Vagina (tissue), 2 donors: ENCODE results near the gene PKD1. TPM values are rescaled to one million over a fixed set of nuclear protein-coding genes. Genes with fewer than 3 reads are reported as not detected.

Experiments used
- DNase-seq, 2 donors: peaks; one replicate each; pipeline ENCODE4 v3.0.0-alpha.2; 2017; ENCODE audit errors: extremely low spot score in 2 of 2
- H3K27ac ChIP-seq: fragments of 200-600 bp; sonication (generic); one replicate; pipeline ENCODE4 v1.5.1; 2019
- H3K27me3 ChIP-seq: fragments of 200-600 bp; sonication (generic); one replicate; pipeline ENCODE4 v1.5.1; 2019
- H3K36me3 ChIP-seq, 2 donors: fragments of 200-600 bp; sonication (generic); one replicate each; pipeline ENCODE4 v1.5.1; 2017 to 2019
- H3K4me1 ChIP-seq: fragments of 200-600 bp; sonication (generic); one replicate; pipeline ENCODE4 v1.5.1; 2019
- H3K4me3 ChIP-seq, 2 donors: fragments of 200-600 bp; sonication (generic); 1 replicate in 1 of 2; 2 replicates in 1 of 2; pipeline ENCODE4 v1.5.1; 2016 to 2019
- H3K9me3 ChIP-seq: fragments of 200-600 bp; sonication (generic); one replicate; pipeline ENCODE4 v1.5.1; 2019
- POLR2A ChIP-seq, 2 donors: fragments of 450-650 bp; IDR thresholded peaks; one replicate each; pipeline ENCODE4 v1.6.1; 2017; ENCODE audit warnings: antibody characterized with exemption in 2 of 2, mild to moderate bottlenecking in 2 of 2, moderate library complexity in 2 of 2
- POLR2AphosphoS5 ChIP-seq, 2 donors: sonication (generic); formaldehyde crosslinking; IDR thresholded peaks; one replicate each; pipeline ENCODE4 v1.9.0; 2017; ENCODE audit warnings: antibody characterized with exemption in 2 of 2, mild to moderate bottlenecking in 2 of 2, low read depth in 1 of 2; ENCODE audit not compliant: insufficient read depth in 1 of 2
- intact Hi-C: fragments of 100-400 bp; cut with DNase I; formaldehyde crosslinking; loops from one replicate; pipeline ENCODE4 v1.15.1; 2023
- total RNA-seq: library from RNA; depleted of rRNA; stranded (reverse); fragments of >200 nt; gene quantifications from one replicate; pipeline ENCODE4 v1.2.3, GENCODE V29; 2016
- TF ChIP-seq, protein P1 (sequence below), 3 experiments: fragments of 450-650 bp in 2 of 3; fragments of 200-600 bp in 1 of 3; sonication (generic) in 1 of 3; IDR thresholded peaks; one replicate each; pipeline ENCODE4 v1.5.1; 2017 to 2019; ENCODE audit warnings: antibody characterized with exemption in 3 of 3, mild to moderate bottlenecking in 2 of 3, moderate library complexity in 2 of 3

PKD1 gene
- total RNA-seq, 1 donor from 2014 or later, result 153 TPM

DNA sequence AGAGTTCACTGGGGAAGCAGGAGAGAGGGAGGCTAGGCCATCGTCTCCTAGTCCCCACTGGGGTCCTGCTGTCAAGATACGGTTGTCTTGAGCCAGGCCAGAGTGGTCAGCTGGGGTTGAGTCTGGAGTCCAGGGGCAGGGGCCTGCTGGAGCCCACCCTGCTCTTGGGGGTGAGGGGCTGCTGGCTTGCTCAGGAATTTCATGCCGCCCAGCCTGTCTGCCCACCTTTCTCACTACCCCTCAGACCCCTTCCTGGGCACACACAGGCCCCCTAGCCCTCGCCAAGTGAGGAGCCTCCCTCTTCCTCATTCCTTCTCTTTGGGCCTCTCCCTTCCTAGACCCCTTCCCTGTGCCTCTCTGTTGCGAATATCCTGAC lies 21.1 kb upstream of the PKD1 start:
- Histone ChIP-seq H3K4me3 (peak overlapping the region; percentile 69 to 86), H3K4me1 (peaks cover 89% of the 10 kb centered on the region), H3K27ac (peak overlapping the region; percentile 78), H3K27me3 (no peaks in the 10 kb centered on the region), H3K9me3 (no peaks in the 10 kb centered on the region), H3K36me3 (no peaks in the 10 kb centered on the region)
- DNase-seq, result no peak
- TF ChIP-seq POLR2AphosphoS5 (IDR thresholded peaks at IDR 0.05; ENCODE audit: insufficient read depth in 1 of 2, low read depth in 1 of 2) (no peak), POLR2A (IDR thresholded peaks at IDR 0.05) (no peak)
- TF ChIP-seq, protein P1, sequence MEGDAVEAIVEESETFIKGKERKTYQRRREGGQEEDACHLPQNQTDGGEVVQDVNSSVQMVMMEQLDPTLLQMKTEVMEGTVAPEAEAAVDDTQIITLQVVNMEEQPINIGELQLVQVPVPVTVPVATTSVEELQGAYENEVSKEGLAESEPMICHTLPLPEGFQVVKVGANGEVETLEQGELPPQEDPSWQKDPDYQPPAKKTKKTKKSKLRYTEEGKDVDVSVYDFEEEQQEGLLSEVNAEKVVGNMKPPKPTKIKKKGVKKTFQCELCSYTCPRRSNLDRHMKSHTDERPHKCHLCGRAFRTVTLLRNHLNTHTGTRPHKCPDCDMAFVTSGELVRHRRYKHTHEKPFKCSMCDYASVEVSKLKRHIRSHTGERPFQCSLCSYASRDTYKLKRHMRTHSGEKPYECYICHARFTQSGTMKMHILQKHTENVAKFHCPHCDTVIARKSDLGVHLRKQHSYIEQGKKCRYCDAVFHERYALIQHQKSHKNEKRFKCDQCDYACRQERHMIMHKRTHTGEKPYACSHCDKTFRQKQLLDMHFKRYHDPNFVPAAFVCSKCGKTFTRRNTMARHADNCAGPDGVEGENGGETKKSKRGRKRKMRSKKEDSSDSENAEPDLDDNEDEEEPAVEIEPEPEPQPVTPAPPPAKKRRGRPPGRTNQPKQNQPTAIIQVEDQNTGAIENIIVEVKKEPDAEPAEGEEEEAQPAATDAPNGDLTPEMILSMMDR (IDR thresholded peaks at IDR 0.05), result no peak
- intact Hi-C loops, result loop anchor here (10.0 kb wide), 1 partner anchor 358 kb away; the partner anchor contains the start of gene ATP6V0C

DNA sequence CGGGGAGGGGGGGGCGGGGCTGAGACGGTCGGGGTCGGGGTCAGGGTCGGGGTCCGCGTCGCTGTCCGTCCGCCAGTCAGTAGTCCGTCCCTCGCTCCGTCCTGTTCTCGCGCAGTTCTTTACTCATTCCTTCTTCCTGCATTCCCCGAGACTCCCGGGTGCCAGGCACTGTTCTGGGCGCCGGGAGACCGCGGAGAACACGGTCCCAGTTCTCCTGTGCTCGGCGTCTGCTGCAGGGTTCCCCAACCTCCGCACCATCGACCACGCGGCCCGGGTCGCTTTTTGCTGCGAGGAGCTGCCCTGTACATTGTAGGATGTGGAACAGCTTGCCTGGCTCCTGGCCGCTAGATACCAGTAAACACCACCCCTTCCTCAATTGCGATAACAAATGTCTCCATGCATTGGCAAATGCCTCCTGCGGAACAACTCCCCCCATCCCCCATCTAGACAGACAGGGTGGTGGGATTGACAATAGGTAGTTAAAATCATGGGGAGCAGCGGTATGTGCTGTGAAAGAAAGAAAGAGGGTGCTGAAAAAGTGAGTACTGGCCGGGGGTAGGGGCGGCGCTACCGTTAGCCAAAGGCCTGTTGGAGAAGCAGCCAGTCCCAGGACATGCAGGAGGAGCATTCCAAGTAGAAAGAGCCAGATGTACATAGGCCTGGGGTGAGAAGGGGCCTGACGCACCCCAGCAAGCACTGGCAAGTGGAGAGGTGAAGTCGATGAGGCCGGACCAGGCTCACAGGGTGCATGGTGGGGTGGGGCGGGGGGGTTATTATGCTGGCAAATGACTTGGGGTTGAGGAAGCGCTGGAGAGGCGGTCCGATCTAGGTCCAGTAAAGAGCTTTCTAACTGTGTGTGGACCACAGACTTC lies 20.5 kb upstream of the PKD1 start:
- intact Hi-C loops, result loop anchor here (10.0 kb wide), 1 partner anchor 359 kb away; the partner anchor contains the start of gene ATP6V0C

GRCh38 chr16:2155091-2155950 lies 19.6 kb upstream of the PKD1 start, which contains the start of gene TRAF7:
TSS of gene TRAF7 (plus strand) at chr16:2155782. CDS start at chr16:2163921, 8,139 bp downstream.
- peak; percentile 100 for DNase-seq
- TF ChIP-seq POLR2A (IDR thresholded peaks at IDR 0.05) (peak; percentile 84 to 99), POLR2AphosphoS5 (IDR thresholded peaks at IDR 0.05; ENCODE audit: insufficient read depth in 1 of 2, low read depth in 1 of 2) (peak; percentile 99 to 100)
- TF ChIP-seq, protein P1 (IDR thresholded peaks at IDR 0.05), result no peak
- intact Hi-C loops, result loop anchor here (10.0 kb wide), 1 partner anchor 359 kb away; the partner anchor contains the start of gene ATP6V0C
- Histone ChIP-seq H3K4me3 (peak within 1 kb of the TSS; percentile 69 to 90), H3K9me3 (no peaks in the 10 kb centered on the region), H3K4me1 (peaks cover 89% of the 10 kb centered on the region), H3K27me3 (no peaks in the 10 kb centered on the region), H3K36me3 (no peaks in the 10 kb centered on the region), H3K27ac (peak within 1 kb of the TSS; percentile 78)

More for the DNA sequence above, 20.5 kb upstream of the PKD1 start:
- Histone ChIP-seq H3K4me1 (peaks cover 89% of the 10 kb centered on the region), H3K27ac (peak overlapping the region; percentile 78), H3K9me3 (no peaks in the 10 kb centered on the region), H3K27me3 (no peaks in the 10 kb centered on the region), H3K36me3 (no peaks in the 10 kb centered on the region), H3K4me3 (peak overlapping the region; percentile 69 to 86)
- no peak for TF ChIP-seq POLR2AphosphoS5 (IDR thresholded peaks at IDR 0.05; ENCODE audit: insufficient read depth in 1 of 2, low read depth in 1 of 2)
- TF ChIP-seq, protein P1 (IDR thresholded peaks at IDR 0.05), result no peak
- TF ChIP-seq POLR2A (IDR thresholded peaks at IDR 0.05), result no peak
- no peak for DNase-seq

DNA sequence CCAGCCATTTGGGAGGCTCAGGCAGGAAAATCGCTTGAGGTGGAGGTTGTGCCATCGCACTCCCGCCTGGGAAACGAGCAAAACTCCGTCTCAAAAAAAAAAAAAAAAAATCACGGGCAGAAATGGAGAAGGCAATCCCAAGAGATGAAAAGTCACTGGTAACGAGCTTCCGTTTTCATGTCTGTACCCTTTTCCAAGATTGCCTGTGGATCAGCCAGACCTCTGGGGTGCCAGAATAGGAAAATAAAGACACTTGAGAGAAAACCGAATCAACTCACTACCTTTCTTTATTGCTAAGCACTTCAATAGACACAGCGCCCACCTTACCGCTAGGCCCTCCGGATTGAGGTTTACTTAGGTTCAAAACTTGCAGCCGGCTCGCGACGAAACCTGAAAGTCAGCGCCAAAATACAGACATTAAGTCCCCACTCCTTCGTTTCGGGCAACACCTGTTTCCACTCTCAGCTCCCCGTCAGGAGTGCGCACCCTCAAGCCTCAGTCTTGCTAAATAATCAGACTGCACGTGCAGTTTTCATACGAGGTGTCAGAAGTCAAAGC lies 18.9 kb upstream of the PKD1 start:
- Histone ChIP-seq H3K27me3 (no peaks in the 10 kb centered on the region), H3K36me3 (no peaks in the 10 kb centered on the region), H3K4me3 (peak overlapping the region; percentile 69 to 90), H3K27ac (peak overlapping the region; percentile 58), H3K9me3 (no peaks in the 10 kb centered on the region), H3K4me1 (peaks cover 89% of the 10 kb centered on the region)
- intact Hi-C loops, result loop anchor here (10.0 kb wide), 1 partner anchor 360 kb away; the partner anchor contains the start of gene ATP6V0C
- TF ChIP-seq POLR2A (IDR thresholded peaks at IDR 0.05) (no peak), POLR2AphosphoS5 (IDR thresholded peaks at IDR 0.05; ENCODE audit: insufficient read depth in 1 of 2, low read depth in 1 of 2) (no peak)
- TF ChIP-seq, protein P1 (IDR thresholded peaks at IDR 0.05), result no peak
- DNase-seq, result no peak
